H1 (cell line): ENCODE measurements around the gene KRT72.

Experiments
- ASH2L ChIP-seq: fragments of 200-600, 300-600 bp; sonication (generic); IDR thresholded peaks from one replicate; pipeline ENCODE4 v1.7.1; 2017; ENCODE audit warnings: low read length
- CEBPB ChIP-seq: IDR thresholded peaks from 2 replicates; pipeline ENCODE4 v1.6.1; 2012; ENCODE audit warnings: low read depth, low read length
- CTCF ChIP-seq, 3 experiments: IDR thresholded peaks; 1 replicate in 2 of 3; 2 replicates in 1 of 3; pipeline versions ENCODE4 v1.5.1 to v1.6.1; 2011; ENCODE audit warnings: low read length in 3 of 3, mild to moderate bottlenecking in 3 of 3, inconsistent platforms in 2 of 3, low read depth in 1 of 3, moderate library complexity in 1 of 3; ENCODE audit not compliant: insufficient read depth in 1 of 3; ENCODE audit errors: control extremely low read depth in 1 of 3
- EZH2 ChIP-seq: fragments of 200-600 bp; sonication (generic); IDR thresholded peaks from 2 replicates; pipeline ENCODE4 v1.7.1; 2012; ENCODE audit warnings: low read depth, mild to moderate bottlenecking, moderate library complexity, low read length, inconsistent platforms; ENCODE audit not compliant: severe bottlenecking
- GABPA ChIP-seq: IDR thresholded peaks from 2 replicates; pipeline ENCODE4 v1.6.1; 2011; ENCODE audit warnings: mild to moderate bottlenecking, low read length, moderate library complexity, borderline replicate concordance; ENCODE audit not compliant: insufficient read depth
- HDAC2 ChIP-seq, 2 experiments: fragments of 300-600 bp in 1 of 2; sonication (generic) in 1 of 2; IDR thresholded peaks; 2 replicates each; pipeline ENCODE4 v1.6.1; 2011 to 2012; ENCODE audit warnings: low read depth in 2 of 2, low read length in 2 of 2, mild to moderate bottlenecking in 2 of 2, moderate library complexity in 2 of 2, borderline replicate concordance in 1 of 2, inconsistent platforms in 1 of 2
- JUND ChIP-seq: IDR thresholded peaks from 2 replicates; pipeline ENCODE4 v1.6.1; 2011; ENCODE audit warnings: mild to moderate bottlenecking, improper control_type of control experiment, low read length
- KDM1A ChIP-seq: fragments of 200-600, 300-600 bp; sonication (generic); IDR thresholded peaks from 2 replicates; pipeline ENCODE4 v1.7.1; 2016; ENCODE audit warnings: mild to moderate bottlenecking, low read length, borderline replicate concordance
- MAX ChIP-seq: IDR thresholded peaks from 2 replicates; pipeline ENCODE4 v1.6.1; 2012; ENCODE audit warnings: inconsistent platforms
- POLR2A ChIP-seq, 2 experiments: IDR thresholded peaks; 1 replicate in 1 of 2; 2 replicates in 1 of 2; pipeline ENCODE4 v1.6.1; 2011; ENCODE audit warnings: low read depth in 2 of 2, low read length in 2 of 2, mild to moderate bottlenecking in 2 of 2; ENCODE audit errors: control extremely low read depth in 1 of 2
- RFX5 ChIP-seq: IDR thresholded peaks from 2 replicates; pipeline ENCODE4 v1.6.1; 2011; ENCODE audit warnings: low read depth, low read length, improper control_type of control experiment, borderline replicate concordance
- SP1 ChIP-seq: IDR thresholded peaks from 2 replicates; pipeline ENCODE4 v1.6.1; 2011; ENCODE audit warnings: low read depth, low read length
- TEAD4 ChIP-seq: IDR thresholded peaks from 2 replicates; pipeline ENCODE4 v1.6.1; 2012; ENCODE audit warnings: low read depth, low read length, inconsistent platforms, mixed read lengths
- YY1 ChIP-seq: IDR thresholded peaks from 2 replicates; pipeline ENCODE4 v1.6.1; 2011; ENCODE audit warnings: low read depth, mild to moderate bottlenecking, low read length

GRCh38 chr12:52579468-52580465, 21.5 kb downstream of the KRT72 start:
- no peak for TF ChIP-seq CTCF (IDR thresholded peaks at IDR 0.05; ENCODE audit: control extremely low read depth in 1 of 3, insufficient read depth in 1 of 3, low read depth in 1 of 3, low read length in 3 of 3)
- no peak for TF ChIP-seq YY1
- TF ChIP-seq JUND: no peak
- TF ChIP-seq SP1: no peak
- no peak for TF ChIP-seq RFX5
- TF ChIP-seq ASH2L: no peak
- TF ChIP-seq CEBPB: no peak
- TF ChIP-seq MAX: no peak
- TF ChIP-seq GABPA: no peak
- TF ChIP-seq POLR2A (IDR thresholded peaks at IDR 0.05; ENCODE audit: control extremely low read depth in 1 of 2, low read depth in 2 of 2, low read length in 2 of 2): no peak
- TF ChIP-seq HDAC2 (IDR thresholded peaks at IDR 0.05; ENCODE audit: borderline replicate concordance in 1 of 2, low read depth in 2 of 2, low read length in 2 of 2): no peak
- TF ChIP-seq KDM1A: no peak
- TF ChIP-seq TEAD4: no peak
- TF ChIP-seq EZH2: no peak
